Head of caudate nucleus (tissue), 42 donors: ENCODE measurements around the gene TRAF6.

ENCODE experiments used
- DNase-seq, 42 donors: peaks; one replicate each; pipeline versions ENCODE4 v3.0.0 to v3.0.0-alpha.2; 2020 to 2021; ENCODE audit warnings: mixed read lengths in 7 of 42
- intact Hi-C: fragments of 100-400 bp; cut with DNase I; formaldehyde crosslinking; loops from one replicate; pipeline ENCODE4 v1.15.0; 2022

Gene TRAF6

GRCh38 chr11:36446135-36446534, 63.9 kb downstream of the TRAF6 start:
- no peak for DNase-seq
- intact Hi-C loops: no loop called here

- intact Hi-C loops: no loop called here
- DNase-seq: no peak
These were observed 66.4 kb downstream of the TRAF6 start for GRCh38 chr11:36443661-36444060.

- intact Hi-C loops: no loop called here
- DNase-seq: no peak
These were observed 68.4 kb downstream of the TRAF6 start for GRCh38 chr11:36441610-36442208.

- no peak for DNase-seq
- intact Hi-C loops: no loop called here
These were observed 71.9 kb downstream of the TRAF6 start for GRCh38 chr11:36438126-36438525.

- intact Hi-C loops: no loop called here
- DNase-seq: no peak
These were observed 72.7 kb downstream of the TRAF6 start for GRCh38 chr11:36437413-36437812.
